ENCODE results near the gene AGAP3.

The AGAP3 gene

GRCh38 chr7:151051108-151051507 is 35.2 kb upstream of the AGAP3 start:
- H3K9me3 ChIP-seq (ENCODE audit: control insufficient read depth, insufficient read depth, low read length): no peaks in the 10 kb centered on the region
- H3K4me1 ChIP-seq (ENCODE audit: insufficient read depth, low read length): peaks cover under 1% of the 10 kb centered on the region; the same call in 1 of the 2 replicates
- H3K36me3 ChIP-seq (ENCODE audit: insufficient read depth, low read length): no peaks in the 10 kb centered on the region
- peak overlapping the region; percentile 27; the same call in 1 of the 2 replicates for H3K9ac ChIP-seq (ENCODE audit: low read depth, low read length)

GRCh38 chr7:151053096-151053495 is 33.2 kb upstream of the AGAP3 start:
- H3K4me1 ChIP-seq (ENCODE audit: insufficient read depth, low read length): peaks cover 6% of the 10 kb centered on the region; the same call in 1 of the 2 replicates
- no peak overlapping the region for H3K9ac ChIP-seq (ENCODE audit: low read depth, low read length)
- no peaks in the 10 kb centered on the region for H3K9me3 ChIP-seq (ENCODE audit: control insufficient read depth, insufficient read depth, low read length)
- H3K36me3 ChIP-seq (ENCODE audit: insufficient read depth, low read length): no peaks in the 10 kb centered on the region

DNA sequence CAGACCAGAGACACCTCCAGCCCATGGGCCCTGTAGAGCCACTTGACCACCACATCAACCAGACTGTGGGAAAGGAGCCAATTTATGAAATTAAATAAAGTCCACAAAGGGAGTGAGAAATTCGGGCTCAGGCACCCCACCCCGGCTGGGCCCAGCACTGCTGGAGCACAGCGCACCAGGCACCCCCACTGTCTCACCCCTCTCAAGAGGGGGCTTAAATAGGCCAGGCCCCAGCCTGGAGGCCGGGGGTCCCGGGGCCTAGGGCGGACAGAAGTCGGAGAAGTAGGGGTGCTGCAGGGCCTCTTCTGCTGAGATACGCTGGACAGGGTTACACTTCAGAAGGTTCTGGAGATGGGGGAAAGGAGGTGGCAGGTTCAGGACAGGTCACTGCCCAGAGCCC is 32.5 kb upstream of the AGAP3 start:
- Histone ChIP-seq H3K9ac (ENCODE audit: low read depth, low read length) (no peak overlapping the region), H3K36me3 (ENCODE audit: insufficient read depth, low read length) (no peaks in the 10 kb centered on the region), H3K4me1 (ENCODE audit: insufficient read depth, low read length) (peaks cover 6% of the 10 kb centered on the region; the same call in 1 of the 2 replicates), H3K9me3 (ENCODE audit: control insufficient read depth, insufficient read depth, low read length) (no peaks in the 10 kb centered on the region)

- Histone ChIP-seq H3K4me1 (ENCODE audit: insufficient read depth, low read length) (peaks cover 6% of the 10 kb centered on the region; the same call in 1 of the 2 replicates), H3K9me3 (ENCODE audit: control insufficient read depth, insufficient read depth, low read length) (no peaks in the 10 kb centered on the region), H3K36me3 (ENCODE audit: insufficient read depth, low read length) (no peaks in the 10 kb centered on the region), H3K9ac (ENCODE audit: low read depth, low read length) (peak overlapping the region; percentile 74; the same call in 1 of the 2 replicates)
Observed at GRCh38 chr7:151056283-151056665, 30.0 kb upstream of the AGAP3 start.

- no peaks in the 10 kb centered on the region for H3K36me3 ChIP-seq (ENCODE audit: insufficient read depth, low read length)
- peak overlapping the region; percentile 74; the same call in 1 of the 2 replicates for H3K9ac ChIP-seq (ENCODE audit: low read depth, low read length)
- H3K4me1 ChIP-seq (ENCODE audit: insufficient read depth, low read length): peaks cover 6% of the 10 kb centered on the region; the same call in 1 of the 2 replicates
- no peaks in the 10 kb centered on the region for H3K9me3 ChIP-seq (ENCODE audit: control insufficient read depth, insufficient read depth, low read length)
Observed at GRCh38 chr7:151056666-151057505, 29.4 kb upstream of the AGAP3 start.

GRCh38 chr7:151057506-151057988 is 28.7 kb upstream of the AGAP3 start, which contains the start of gene CDK5:
TSS of gene CDK5 (minus strand) at chr7:151057897. CDS start at chr7:151057848, 49 bp downstream.
- Histone ChIP-seq H3K9ac (ENCODE audit: low read depth, low read length) (peak within 1 kb of the TSS; percentile 74), H3K4me1 (ENCODE audit: insufficient read depth, low read length) (peaks cover 6% of the 10 kb centered on the region; the same call in 1 of the 2 replicates)

GRCh38 chr7:151057989-151058780 is 28.1 kb upstream of the AGAP3 start:
- Histone ChIP-seq H3K9me3 (ENCODE audit: control insufficient read depth, insufficient read depth, low read length) (no peaks in the 10 kb centered on the region), H3K36me3 (ENCODE audit: insufficient read depth, low read length) (no peaks in the 10 kb centered on the region), H3K9ac (ENCODE audit: low read depth, low read length) (peak overlapping the region; percentile 74), H3K4me1 (ENCODE audit: insufficient read depth, low read length) (peaks cover 6% of the 10 kb centered on the region; the same call in 1 of the 2 replicates)

More at GRCh38 chr7:151057506-151057988, 28.7 kb upstream of the AGAP3 start, which contains the start of gene CDK5:
- Histone ChIP-seq H3K9me3 (ENCODE audit: control insufficient read depth, insufficient read depth, low read length) (no peaks in the 10 kb centered on the region), H3K36me3 (ENCODE audit: insufficient read depth, low read length) (no peaks in the 10 kb centered on the region)

DNA sequence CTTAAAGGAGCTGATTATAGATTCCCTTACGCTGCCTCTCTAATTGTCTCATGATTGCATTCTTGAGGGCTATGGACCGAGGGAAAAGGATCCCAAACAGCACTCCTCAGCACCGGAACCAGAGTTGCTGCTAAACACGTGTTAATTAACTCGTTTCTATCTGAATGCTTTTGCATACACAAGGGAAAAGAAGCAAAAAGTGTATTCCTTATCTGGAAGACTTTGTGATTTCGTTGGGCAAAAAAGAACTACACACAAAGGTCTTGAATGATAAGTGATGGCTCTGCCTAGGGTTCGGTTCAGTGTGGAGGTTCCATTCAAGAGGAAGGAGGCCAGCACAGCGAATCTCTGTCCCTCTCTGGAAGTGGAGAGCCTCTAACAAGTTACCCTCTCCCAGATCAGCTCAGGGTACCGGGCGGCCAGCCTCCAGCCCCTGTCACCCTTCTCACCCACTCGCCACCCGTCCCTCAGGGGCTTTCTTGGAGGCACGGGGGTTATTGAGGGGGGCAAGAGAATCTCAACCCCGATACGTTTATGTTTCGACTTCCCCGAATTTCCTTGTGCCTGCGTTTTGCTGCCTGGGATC is 27.4 kb upstream of the AGAP3 start:
- no peaks in the 10 kb centered on the region for H3K36me3 ChIP-seq (ENCODE audit: insufficient read depth, low read length)
- no peaks in the 10 kb centered on the region for H3K9me3 ChIP-seq (ENCODE audit: control insufficient read depth, insufficient read depth, low read length)
- H3K4me1 ChIP-seq (ENCODE audit: insufficient read depth, low read length): peaks cover 6% of the 10 kb centered on the region; the same call in 1 of the 2 replicates
- H3K9ac ChIP-seq (ENCODE audit: low read depth, low read length): peak overlapping the region; percentile 72; the same call in 1 of the 2 replicates

GRCh38 chr7:151059367-151060112 is 26.7 kb upstream of the AGAP3 start, which contains the start of gene SLC4A2:
TSS of gene SLC4A2 (plus strand) at chr7:151059589. CDS start at chr7:151061988, 2,399 bp downstream.
- no peaks in the 10 kb centered on the region for H3K9me3 ChIP-seq (ENCODE audit: control insufficient read depth, insufficient read depth, low read length)
- no peaks in the 10 kb centered on the region for H3K36me3 ChIP-seq (ENCODE audit: insufficient read depth, low read length)
- peak within 1 kb of the TSS; percentile 72 for H3K9ac ChIP-seq (ENCODE audit: low read depth, low read length)
- H3K4me1 ChIP-seq (ENCODE audit: insufficient read depth, low read length): peaks cover 6% of the 10 kb centered on the region; the same call in 1 of the 2 replicates

GRCh38 chr7:151060113-151060415 is 26.2 kb upstream of the AGAP3 start:
- Histone ChIP-seq H3K9ac (ENCODE audit: low read depth, low read length) (peak overlapping the region; percentile 72), H3K4me1 (ENCODE audit: insufficient read depth, low read length) (peaks cover 6% of the 10 kb centered on the region; the same call in 1 of the 2 replicates), H3K36me3 (ENCODE audit: insufficient read depth, low read length) (no peaks in the 10 kb centered on the region), H3K9me3 (ENCODE audit: control insufficient read depth, insufficient read depth, low read length) (no peaks in the 10 kb centered on the region)

DNA sequence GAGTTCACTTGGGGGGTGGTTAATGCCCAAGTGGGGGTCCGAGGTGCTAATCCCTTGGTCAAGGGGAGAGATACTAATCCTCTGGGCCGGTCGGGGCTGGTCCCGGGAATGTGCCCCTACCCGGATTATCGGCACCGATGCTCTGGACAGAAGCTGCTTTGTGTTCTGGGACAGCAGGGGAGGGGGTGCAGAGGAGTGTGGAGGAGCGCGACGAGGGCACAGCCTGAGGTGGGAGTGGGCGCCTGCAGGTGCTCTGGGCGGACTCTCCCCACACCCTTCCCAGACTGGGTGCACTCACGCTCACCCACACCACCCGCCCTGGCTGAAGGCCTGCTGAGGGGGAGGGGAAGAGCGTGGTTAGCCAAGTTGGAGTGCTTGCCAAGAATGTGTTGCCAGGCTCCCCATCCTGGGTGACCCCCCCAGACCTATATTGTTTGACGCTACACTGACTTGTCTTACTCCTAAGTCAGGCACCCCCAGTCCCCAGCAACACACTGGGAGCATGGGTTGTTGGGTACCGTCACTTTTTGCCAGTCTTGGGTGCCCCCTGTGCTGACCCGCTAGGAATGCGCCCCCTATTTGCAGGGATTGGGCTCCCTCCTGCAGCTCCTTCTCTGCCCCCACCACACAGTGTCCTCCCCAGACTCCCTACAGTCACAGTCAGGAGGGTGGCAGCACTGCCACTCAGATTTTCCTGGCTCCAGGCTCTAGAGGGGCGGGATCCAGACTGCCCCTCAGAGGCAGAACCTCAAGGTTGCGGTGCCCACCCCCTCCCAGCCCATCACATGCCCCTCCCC is 25.7 kb upstream of the AGAP3 start:
- Histone ChIP-seq H3K9ac (ENCODE audit: low read depth, low read length) (peak overlapping the region; percentile 72), H3K36me3 (ENCODE audit: insufficient read depth, low read length) (no peaks in the 10 kb centered on the region), H3K9me3 (ENCODE audit: control insufficient read depth, insufficient read depth, low read length) (no peaks in the 10 kb centered on the region), H3K4me1 (ENCODE audit: insufficient read depth, low read length) (peaks cover 6% of the 10 kb centered on the region; the same call in 1 of the 2 replicates)

DNA sequence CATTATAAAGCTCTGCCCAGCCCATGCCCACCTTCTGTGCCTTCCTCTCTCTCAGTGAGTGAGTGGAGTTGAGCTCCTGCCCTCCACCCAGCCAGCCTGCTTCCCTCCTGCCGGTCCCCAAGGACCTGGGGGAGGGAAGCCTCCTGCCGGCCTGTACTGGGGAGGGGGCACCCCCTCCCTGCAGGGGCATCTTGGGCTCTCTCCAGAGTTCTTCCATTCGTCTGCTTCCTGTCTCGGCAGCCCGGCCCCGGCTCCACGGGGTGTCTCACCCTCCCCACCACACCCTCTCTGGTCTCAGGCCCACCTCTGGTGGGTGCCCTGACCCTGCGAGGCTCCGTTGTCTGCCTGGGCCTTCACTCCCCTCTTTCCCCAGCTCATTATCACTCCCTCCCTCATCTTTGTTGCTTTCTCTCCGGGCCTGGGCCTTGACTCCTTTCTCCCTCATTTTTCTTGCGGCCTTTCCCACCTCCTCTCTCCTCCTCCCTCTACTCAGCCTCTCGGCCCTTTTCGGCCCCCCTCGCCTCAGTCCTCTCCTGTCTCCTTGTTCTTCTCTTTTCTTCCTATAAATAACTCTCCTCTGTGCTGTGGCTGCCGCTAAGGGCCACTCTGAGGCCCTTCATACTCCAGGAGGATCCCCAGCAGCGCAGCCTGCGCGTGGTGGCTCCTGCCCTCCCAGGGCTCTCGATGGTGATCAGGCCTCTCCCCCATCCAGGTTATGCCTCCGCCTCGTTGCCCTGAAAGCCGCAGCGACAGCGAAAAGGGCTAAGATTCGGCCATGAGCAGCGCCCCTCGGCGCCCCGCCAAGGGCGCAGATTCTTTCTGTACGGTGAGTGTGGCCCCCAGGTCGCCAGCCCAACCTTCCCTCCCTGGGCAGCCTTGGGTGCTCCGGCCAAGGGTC is 24.8 kb upstream of the AGAP3 start:
- peaks cover 2% of the 10 kb centered on the region; the same call in 1 of the 2 replicates for H3K4me1 ChIP-seq (ENCODE audit: insufficient read depth, low read length)
- H3K9me3 ChIP-seq (ENCODE audit: control insufficient read depth, insufficient read depth, low read length): no peaks in the 10 kb centered on the region
- H3K36me3 ChIP-seq (ENCODE audit: insufficient read depth, low read length): no peaks in the 10 kb centered on the region
- peak overlapping the region; percentile 72 for H3K9ac ChIP-seq (ENCODE audit: low read depth, low read length)
